Cerebellar nuclear complex (tissue), 1 donor: ENCODE results near the gene OR51B5.
"Not testable (repeated sequence)": the region's sequence is repeated elsewhere in the genome, so short reads cannot be mapped to it uniquely, and the experiment has no call there.

Experiments
- DNase-seq, 2 experiments: peaks; one replicate each; lab custom pipeline; 2025; lab: John Stamatoyannopoulos, UW

The OR51B5 gene

DNA sequence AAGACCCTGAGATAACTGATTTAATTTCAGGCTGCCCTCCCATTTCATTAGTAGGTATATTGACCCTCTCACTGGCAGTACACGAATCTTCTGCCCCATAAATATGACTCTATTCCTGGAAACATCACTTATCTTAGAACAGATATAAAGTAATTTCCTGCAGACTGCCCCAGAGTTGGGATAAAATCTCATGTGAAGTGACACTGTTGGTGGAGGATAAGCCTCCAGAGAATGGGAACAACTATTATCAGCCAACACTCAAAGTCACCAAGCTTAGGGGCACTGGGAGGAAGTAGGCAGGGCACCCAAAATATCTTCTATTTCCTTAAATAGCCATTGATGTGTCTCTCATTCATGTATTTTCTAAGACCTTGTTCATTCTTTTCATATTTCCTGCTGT, 8.2 kb downstream of the OR51B5 start:
- DNase-seq, result no peak

DNA sequence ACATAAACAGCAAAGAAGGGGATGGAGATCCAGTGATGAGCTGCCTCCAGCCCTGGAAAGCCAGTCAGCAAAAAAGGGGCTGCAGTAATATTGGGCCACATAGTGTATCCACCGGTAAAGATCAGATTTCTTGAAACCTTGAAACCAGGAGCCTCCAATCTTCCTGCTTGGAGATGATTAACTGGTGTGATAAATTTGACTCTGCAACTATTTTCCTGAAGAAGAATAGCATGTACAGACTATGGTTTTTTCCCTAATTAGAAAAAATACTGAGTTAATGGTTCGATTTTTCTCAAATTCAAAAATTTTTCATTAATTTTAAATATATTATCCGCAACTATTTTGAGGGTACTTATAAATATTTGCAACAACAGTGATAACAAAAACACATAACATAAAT, 19.1 kb downstream of the OR51B5 start, which contains the start of gene OR51B2:
Gene OR51B2 (minus strand): TSS at position 101 of the 400 bp plus-strand sequence. CDS start 0 bp downstream, at position 101.
- no peak for DNase-seq

DNA sequence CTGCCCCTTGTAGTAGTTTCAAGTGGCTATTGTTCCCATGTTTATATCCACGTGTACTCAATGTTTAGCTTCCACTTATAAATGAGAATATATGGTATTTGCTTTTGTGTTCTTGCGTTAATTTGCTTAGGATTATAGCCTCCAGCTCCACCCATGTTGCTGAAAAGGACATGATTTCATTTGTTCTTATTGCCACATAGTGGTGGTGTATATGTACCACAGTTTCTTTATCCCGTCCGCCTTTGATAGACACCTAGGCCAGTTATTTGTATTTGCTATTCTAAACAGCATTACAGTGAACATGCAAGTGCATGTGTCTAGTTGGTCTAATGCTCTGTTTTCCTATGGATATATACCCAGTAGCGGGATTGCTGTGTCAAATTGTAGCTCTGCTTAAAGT, 26.0 kb downstream of the OR51B5 start:
- DNase-seq, result no peak

DNA sequence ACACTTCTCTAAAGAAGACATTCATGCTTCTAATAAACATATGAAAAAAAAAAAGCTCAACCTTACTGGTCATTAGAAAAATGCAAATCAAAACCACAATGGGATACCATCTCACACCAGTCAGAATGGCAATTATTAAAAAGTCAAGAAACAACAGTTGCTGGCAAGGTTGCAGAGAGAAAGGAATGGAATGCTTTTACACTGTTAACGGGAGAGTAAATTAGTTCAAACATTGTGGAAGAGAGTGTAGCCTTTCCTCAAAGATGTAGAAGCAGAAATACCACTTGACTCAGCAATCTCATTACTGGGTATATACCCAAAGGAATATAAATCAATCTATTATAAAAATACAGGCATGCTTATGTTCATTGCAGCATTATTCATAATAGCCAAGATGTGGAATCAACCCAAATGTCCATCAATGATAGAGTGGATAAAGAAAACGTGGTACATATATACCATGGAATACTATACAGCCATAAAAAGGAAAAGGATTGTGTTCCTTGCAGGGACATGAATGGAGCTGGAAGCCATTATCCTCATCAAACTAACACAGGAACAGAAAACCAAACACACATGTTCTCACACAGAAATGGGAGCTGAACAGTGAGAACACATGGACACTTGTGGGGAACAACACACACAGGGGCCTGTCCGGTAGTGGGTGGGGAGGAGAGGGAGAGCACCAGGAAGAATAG, 29.8 kb downstream of the OR51B5 start:
- DNase-seq, result not testable (repeated sequence)

DNA sequence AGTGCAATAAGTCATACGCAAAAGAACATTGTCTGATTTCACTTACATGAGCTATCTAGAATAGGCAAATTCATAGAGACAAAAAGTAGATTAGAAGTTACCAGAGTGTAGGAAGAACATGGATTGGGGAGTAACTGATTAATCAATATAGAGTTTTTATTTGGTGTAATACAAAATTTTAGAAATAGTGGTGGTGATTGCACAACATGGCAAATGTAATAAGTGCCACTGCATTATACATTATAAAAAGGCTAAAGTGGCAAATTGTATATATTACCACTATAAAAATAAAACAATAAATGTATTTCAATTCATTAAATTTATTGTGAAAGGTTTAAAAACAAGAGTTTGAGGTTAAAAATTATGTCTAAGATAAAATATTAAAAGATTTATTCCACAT, 32.9 kb downstream of the OR51B5 start:
- DNase-seq, result no peak

DNA sequence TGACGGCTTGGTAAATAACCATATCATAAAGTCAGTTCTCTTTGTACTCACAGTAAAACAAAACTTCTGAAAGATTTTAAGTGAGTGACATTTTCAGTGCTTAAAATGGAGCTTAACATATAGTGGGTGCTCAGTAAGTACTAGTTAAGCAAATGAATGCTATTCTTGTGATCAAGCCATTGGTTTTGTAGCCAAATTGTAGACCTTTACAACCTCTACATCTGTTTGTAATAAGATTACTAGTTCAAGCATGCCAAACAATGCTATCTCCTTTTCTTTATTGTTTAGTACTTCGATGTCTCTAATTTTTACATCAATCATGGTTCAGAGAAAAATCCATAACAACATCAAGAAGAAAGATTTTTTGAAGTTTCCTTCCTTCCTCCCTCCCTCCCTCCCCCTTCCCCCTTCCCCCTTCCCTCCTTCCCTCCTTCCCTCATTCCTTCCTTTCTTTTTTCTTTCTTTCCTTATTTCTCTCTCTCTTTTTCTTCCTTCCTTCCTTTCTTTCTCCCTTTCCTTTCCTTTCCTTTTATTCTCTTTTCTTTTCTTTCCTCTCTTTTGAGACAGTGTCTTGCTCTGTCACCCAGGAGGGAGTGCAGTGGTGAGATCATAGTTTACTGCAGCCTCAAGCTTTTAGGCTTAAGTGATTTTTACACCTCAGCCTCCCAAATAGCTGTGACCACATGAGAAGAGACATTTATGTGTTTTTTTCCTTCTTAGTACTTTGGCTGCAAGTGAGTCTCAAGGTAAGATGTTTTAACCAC, 35.9 kb downstream of the OR51B5 start:
- DNase-seq, result no peak

DNA sequence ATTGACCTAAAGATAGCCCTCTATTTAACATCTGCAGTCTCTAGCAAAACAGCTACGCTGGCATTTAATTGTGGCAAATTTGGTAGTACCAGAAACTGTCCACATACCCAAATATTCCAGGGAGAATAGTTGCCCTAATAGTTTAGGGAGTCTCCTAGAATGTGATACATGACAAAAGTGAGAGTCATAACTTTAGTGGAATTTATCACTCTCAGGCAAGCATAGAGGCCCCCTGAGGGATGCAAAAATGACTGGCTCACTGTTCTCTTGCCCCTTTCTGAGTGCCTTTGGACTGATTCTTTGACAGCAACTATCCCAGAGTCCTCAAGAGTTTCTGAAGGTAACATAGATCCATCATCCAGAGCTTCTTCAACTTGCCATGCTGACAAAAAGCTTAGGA, 39.3 kb downstream of the OR51B5 start:
- no peak for DNase-seq

DNA sequence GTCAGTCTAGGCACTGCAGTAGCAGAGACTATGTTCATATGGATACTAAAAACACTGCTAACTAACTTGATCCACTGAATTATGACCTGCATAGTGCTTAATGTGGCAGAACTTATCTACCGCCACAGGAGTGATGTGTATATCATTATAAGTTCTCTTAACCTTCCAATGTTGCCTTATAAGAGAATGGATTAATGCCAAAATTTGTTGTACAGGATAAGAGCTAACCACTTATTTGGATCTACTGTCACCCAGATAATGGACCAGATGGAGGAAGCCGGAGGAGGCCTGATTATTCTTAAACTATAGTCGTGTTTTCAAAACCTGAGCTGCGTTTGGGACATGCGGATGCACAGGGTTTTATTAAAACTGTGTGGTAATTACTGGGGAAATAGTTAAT, 39.7 kb downstream of the OR51B5 start:
- no peak for DNase-seq

DNA sequence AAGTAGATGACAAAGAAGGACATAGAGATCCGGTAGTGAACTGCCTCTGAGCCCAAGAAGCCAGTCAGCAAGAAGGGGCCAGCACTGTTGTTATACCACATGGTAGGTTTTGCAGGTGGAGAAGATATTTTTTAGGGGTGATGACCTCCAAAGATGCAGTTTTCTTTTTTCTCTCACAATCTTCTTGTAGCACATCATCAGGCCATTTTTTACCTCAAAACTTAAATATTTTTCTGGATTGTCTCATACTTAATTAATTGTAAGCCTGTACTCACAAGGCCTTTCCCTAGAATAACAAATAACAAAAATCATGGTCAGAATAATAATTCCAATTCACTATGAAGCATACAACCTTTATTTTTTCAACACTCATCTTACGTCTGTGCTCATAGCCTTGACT, 41.5 kb downstream of the OR51B5 start, which contains the start of gene OR51B4:
Gene OR51B4 (minus strand): TSS at position 101 of the 400 bp plus-strand sequence. CDS start 0 bp downstream, at position 101.
- no peak for DNase-seq

DNA sequence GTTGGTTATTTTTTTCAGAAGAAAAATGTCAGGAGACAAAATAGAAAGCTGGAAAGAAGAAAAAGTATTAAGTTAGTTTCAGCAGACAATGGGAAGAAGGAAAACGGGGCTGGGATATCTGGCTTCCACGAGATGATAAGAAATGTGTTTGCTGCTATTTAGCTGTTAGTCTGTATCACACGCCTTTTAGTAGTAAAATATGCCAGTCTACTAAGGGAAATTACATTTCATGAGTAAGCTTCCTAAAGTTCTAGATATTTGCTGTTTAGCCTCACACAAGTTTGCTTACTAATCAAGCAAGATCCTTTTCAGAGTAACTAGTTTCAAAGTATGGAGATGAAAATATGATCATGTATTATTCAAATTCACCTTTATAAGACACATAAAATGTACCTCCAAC, 43.1 kb downstream of the OR51B5 start:
- DNase-seq, result no peak

DNA sequence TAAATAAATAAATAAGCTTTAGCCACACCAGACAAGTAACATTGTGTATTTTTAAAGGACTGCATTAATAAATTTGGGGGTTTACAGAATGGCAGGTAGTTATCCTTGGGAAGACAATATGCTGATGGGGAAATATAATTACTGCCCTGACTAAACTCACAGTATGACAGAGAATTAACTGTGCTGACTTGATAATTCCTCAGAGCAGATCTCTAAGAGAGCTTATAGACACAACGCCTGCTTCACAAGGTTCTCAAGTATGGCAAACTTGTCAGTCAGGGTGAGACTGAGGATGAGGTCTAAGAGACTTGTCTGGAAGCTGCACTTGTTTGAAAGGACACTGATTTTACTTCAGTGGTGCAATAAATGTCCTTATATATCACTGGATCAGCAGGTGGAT, 44.9 kb downstream of the OR51B5 start:
- DNase-seq, result no peak

DNA sequence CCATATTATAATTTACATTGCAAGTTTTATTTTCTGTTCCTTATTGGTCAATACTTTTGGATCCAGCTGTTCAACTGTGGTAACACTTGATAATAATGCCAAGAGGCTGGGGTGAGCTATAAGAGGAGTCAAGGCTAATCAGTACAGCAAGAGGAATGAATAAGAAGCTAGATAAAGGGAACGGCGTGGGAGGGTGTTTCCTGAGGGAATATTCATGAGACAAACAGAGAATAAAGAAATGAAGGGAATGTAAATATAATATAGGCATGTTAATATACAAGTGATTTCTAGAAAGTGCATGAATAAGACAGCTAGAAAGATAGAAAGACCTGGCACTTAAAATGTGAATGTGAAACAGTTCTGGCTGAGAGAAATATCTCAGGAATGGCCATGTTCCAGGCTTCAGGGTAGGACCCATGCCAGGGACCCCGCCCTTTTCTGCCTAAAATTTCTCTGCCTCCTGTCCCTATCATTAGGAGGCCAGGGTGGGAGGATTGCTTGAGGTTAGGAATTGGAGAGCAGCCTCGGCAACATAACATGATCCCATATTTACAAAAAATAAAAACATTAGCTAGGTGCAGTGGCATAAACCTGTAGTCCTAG, 45.5 kb downstream of the OR51B5 start:
- DNase-seq, result no peak

DNA sequence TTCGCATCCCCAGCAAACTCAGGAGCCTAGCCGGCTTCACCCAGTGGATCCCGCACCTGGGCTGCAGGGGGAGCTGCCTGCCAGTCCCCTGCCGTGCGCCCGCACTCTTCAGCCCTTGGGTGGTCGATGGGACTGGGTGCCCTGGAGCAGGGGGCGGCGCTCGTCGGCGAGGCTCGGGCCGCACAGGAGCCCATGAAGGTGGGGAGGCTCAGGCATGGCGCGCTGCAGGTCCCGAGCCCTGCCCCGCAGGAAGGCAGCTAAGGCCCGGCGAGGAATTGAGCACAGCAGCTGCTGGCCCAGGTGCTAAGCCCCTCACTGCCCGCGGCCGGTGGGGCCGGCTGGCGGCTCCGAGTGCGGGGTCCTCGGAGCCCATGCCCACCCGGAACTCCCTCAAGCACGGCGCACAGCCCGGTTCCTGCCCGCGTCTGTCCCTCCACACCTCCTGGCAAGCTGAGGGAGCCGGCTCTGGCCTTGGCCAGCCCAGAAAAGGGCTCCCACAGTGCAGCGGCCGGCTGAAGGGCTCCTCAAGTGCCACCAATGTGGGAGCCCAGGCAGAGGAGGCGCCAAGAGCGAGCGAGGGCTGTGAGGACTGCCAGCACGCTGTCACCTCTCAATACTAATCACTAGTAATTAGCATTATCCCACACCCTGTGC, 48.9 kb downstream of the OR51B5 start:
- DNase-seq, result not testable (repeated sequence)

DNA sequence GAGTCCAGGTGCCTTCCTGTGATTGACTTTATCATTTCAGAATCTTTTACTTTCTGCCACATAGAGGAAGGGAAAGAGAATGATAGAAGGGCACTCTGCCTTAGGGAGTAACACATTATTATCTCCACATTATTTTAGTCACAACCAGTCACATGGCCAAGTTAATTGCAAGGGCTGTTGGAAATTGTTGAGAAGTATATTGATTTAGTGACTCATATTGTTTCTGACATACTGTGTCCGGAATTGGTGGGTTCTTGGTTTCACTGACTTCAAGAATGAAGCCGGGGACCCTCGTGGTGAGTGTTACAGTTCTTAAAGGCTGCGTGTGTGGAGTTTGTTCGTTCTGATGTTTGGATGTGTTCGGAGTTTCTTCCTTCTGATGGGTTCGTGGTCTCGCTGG, 50.3 kb downstream of the OR51B5 start:
- DNase-seq, result no peak
